Nasal cavity respiratory epithelium epithelial cell of viscerocranial mucosa (primary cell): ENCODE measurements around the gene EIF2B5. TPM values are rescaled to one million over a fixed set of nuclear protein-coding genes. Genes with fewer than 3 reads are reported as not detected.

Experiments used
- total RNA-seq: library from RNA; depleted of rRNA; stranded (reverse); fragments of >200 nt; gene quantifications from 2 replicates; pipeline ENCODE4 v1.2.3, GENCODE V29; 2014

Gene EIF2B5
- total RNA-seq: 31.1 and 37.1 TPM in 2 replicates

DNA sequence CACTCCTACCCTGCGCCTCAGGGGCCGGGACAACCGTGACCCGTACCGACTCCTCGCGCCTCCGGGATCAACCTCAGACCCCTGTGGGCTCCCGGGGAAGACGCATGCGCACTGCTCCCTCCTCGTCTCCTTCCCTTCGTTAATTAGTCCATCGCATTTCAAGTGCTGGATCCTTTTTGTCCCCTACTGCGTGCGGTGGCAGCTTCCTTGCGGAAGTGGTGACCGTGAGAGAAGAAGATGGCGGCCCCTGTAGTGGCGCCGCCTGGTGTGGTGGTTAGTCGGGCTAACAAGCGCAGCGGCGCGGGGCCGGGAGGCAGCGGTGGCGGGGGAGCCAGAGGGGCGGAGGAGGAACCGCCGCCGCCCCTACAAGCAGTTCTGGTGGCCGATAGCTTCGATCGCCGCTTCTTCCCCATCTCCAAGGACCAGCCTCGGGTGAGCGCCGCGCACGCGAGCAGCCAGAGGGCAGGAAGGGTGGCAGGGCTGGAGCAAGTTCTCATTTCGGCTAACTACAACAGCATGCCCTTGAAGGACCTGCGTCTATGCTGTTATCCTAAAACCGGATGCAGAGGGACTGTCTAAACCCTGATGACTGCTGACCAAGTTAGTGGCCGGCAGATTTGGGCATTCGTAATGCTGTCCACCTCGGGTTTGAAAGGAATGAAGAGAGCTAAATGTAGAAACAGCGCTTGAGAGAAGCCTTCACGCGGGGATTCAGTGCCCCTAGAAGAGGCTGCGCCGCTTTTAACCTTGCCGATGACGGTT lies at the start of gene EIF2B5:
TSS of gene EIF2B5 (plus strand) at position 210 of the 762 bp plus-strand sequence. CDS start at position 238, 28 bp downstream.

GRCh38 chr3:184096811-184097383 lies 38.3 kb upstream of the EIF2B5 start, which contains the start of gene HTR3E:
TSS of gene HTR3E (plus strand) at chr3:184097064. CDS start at chr3:184097530, 466 bp downstream.

GRCh38 chr3:184154885-184155643 lies 19.9 kb downstream of the EIF2B5 start, which contains the start of gene DVL3:
TSS of gene DVL3 (plus strand) at chr3:184155377. CDS start at chr3:184155636, 259 bp downstream.

GRCh38 chr3:184174646-184175492 lies 39.7 kb downstream of the EIF2B5 start, which contains the start of gene AP2M1:
TSS of gene AP2M1 (plus strand) at chr3:184174855. CDS start at chr3:184176994, 2,139 bp downstream.

DNA sequence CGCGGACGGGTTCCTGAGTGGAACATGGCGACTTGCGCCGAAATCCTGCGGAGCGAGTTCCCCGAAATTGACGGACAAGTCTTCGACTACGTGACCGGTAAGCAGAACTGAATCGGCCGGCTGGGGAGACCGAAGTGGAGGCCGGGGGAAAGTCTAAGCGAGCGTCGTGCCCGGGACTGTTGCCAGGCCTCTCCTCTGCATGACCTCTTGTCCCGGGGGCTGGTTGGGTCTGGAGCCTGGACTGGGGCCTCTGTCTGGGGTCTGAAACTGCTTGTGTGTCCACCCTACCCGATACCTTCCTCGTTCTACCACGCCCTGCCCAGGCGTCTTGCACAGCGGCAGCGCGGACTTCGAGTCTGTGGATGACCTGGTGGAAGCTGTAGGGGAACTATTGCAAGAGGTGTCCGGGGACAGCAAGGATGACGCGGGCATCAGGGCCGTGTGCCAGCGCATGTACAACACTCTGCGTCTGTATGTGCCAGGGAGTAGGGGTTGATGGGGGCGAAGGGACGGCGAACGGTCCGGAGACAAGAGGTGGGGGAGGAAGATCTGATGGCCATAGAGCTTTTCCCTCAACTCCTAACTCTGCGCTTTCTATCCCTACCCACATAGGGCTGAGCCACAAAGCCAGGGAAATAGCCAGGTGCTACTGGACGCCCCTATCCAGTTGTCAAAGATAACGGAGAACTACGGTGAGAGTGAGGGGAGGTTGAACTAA lies 51.2 kb downstream of the EIF2B5 start, which contains the start of gene ABCF3:
TSS of gene ABCF3 (plus strand) at position 16 of the 718 bp plus-strand sequence. CDS start at position 25, 9 bp downstream.

Other genes starting within 250 kb of the EIF2B5 start
- gene ABCC5, start 117.5 kb upstream of the EIF2B5 start, total RNA-seq: 11.3 and 49.3 TPM in 2 replicates
- not detected in 2 replicates for gene HTR3D, start 103.6 kb upstream of the EIF2B5 start, total RNA-seq
- gene HTR3C, start 82.3 kb upstream of the EIF2B5 start, total RNA-seq: not detected in 2 replicates
- gene HTR3E, start 38.3 kb upstream of the EIF2B5 start, total RNA-seq: not detected in 2 replicates
- 28.0 and 54.0 TPM in 2 replicates for gene DVL3, start 20.0 kb downstream of the EIF2B5 start, total RNA-seq
- 155 and 294 TPM in 2 replicates for gene AP2M1, start 39.5 kb downstream of the EIF2B5 start, total RNA-seq
- gene ABCF3, start 50.8 kb downstream of the EIF2B5 start, total RNA-seq: 68.0 and 69.3 TPM in 2 replicates
- gene VWA5B2, start 94.2 kb downstream of the EIF2B5 start, total RNA-seq: not detected in 2 replicates
- gene ALG3, start 113.6 kb downstream of the EIF2B5 start, total RNA-seq: 41.7 and 45.7 TPM in 2 replicates
- gene EEF1AKMT4, start 114.3 kb downstream of the EIF2B5 start, total RNA-seq: 10.3 and 10.9 TPM in 2 replicates
- under 0.01 TPM in 1 of 2 replicates, not detected in the other for gene CAMK2N2, start 126.2 kb downstream of the EIF2B5 start, total RNA-seq
- gene ECE2, start 140.7 kb downstream of the EIF2B5 start, total RNA-seq: not detected in 2 replicates
- gene PSMD2, start 163.9 kb downstream of the EIF2B5 start, total RNA-seq: 448 and 508 TPM in 2 replicates
- gene EIF4G1, start 179.2 kb downstream of the EIF2B5 start, total RNA-seq: 315 and 659 TPM in 2 replicates
- gene FAM131A, start 202.2 kb downstream of the EIF2B5 start, total RNA-seq: 17.6 and 22.6 TPM in 2 replicates
- 2.1 and 4.8 TPM in 2 replicates for gene CLCN2, start 226.2 kb downstream of the EIF2B5 start, total RNA-seq
- gene POLR2H, start 226.4 kb downstream of the EIF2B5 start, total RNA-seq: 47.8 and 50.2 TPM in 2 replicates
- not detected in 2 replicates for gene THPO, start 242.8 kb downstream of the EIF2B5 start, total RNA-seq
- not detected in 2 replicates for gene CHRD, start 244.7 kb downstream of the EIF2B5 start, total RNA-seq